ENCODE measurements around the gene ATRAID. TPM values are rescaled to one million over a fixed set of nuclear protein-coding genes. Genes with fewer than 3 reads are reported as not detected.

The ATRAID gene
- total and polyA plus RNA-seq, 2 of the 8 experiments (the other 6 are each of a cell fraction or from before 2014, with no cell fraction given), result 109 to 280 TPM

GRCh38 chr2:27243391-27244130 lies 31.7 kb downstream of the ATRAID start (continued):
- TF ChIP-seq USF2 (IDR thresholded peaks at IDR 0.05; ENCODE audit: low read length), result no peak
- TF ChIP-seq CHD1 (IDR thresholded peaks at IDR 0.05; ENCODE audit: low read depth, low read length), result no peak
- TF ChIP-seq SUZ12 (IDR thresholded peaks at IDR 0.05; ENCODE audit: low read length), result no peak
- no peak for TF ChIP-seq ATF3 (IDR thresholded peaks at IDR 0.05; ENCODE audit: insufficient read depth, low read depth, low read length)
- TF ChIP-seq TEAD4 (IDR thresholded peaks at IDR 0.05; ENCODE audit: low read depth, low read length), result no peak
- no peak for TF ChIP-seq EP300 (IDR thresholded peaks at IDR 0.05; ENCODE audit: borderline replicate concordance in 1 of 2, low read depth in 2 of 2, low read length in 2 of 2)
- no peak for TF ChIP-seq CTCF (IDR thresholded peaks at IDR 0.05; ENCODE audit: control extremely low read depth in 1 of 3, insufficient read depth in 1 of 3, low read depth in 1 of 3, low read length in 3 of 3)
- no peak for TF ChIP-seq POU5F1 (IDR thresholded peaks at IDR 0.05; ENCODE audit: low read depth, low read length)
- TF ChIP-seq CEBPB (IDR thresholded peaks at IDR 0.05; ENCODE audit: low read depth, low read length), result no peak

Data from H1 (cell line).